ENCODE data around the gene PRDM9. TPM values are rescaled to one million over a fixed set of nuclear protein-coding genes. Genes with fewer than 3 reads are reported as not detected.
A peak's percentile ranks its signal among the peaks of the same experiment; 100 is the strongest.
"Not testable (repeated sequence)": the region's sequence is repeated elsewhere in the genome, so short reads cannot be mapped to it uniquely, and the experiment has no call there.

The PRDM9 gene
- total RNA-seq, 1 experiment from 2014 or later, result not detected

DNA sequence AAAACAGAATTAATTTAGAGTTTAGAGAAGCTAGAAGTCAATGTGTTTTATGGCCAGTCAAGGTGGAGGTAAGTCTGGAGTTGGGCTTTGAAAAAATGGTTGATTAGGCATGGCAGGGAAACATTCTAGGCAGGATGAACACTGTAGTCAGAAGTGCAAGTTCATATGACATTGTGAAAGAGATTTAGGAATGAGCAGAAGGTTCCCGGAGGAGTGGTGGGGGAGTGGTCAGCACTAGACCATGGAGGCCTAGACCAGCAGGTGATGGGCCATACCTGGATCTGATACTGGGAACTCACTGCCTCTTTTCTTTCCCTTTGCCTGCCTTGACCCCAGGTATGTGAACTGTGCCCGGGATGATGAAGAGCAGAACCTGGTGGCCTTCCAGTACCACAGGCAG lies 16.6 kb downstream of the PRDM9 start:
- no peak for DNase-seq (ENCODE audit: low read depth)
- in situ Hi-C loops (cut with HindIII; ENCODE audit: low pct_unique_long_range_greater_than_20kb, low sequenced_read_pairs), result no loop called here

GRCh38 chr5:23525751-23526150 lies 18.3 kb downstream of the PRDM9 start:
- in situ Hi-C loops (cut with HindIII; ENCODE audit: low pct_unique_long_range_greater_than_20kb, low sequenced_read_pairs), result no loop called here
- DNase-seq (ENCODE audit: low read depth), result no peak

- in situ Hi-C loops (cut with HindIII; ENCODE audit: low pct_unique_long_range_greater_than_20kb, low sequenced_read_pairs), result not testable (repeated sequence)
Observed at GRCh38 chr5:23526616-23527015, 19.2 kb downstream of the PRDM9 start.

GRCh38 chr5:23527216-23527920 lies 20.0 kb downstream of the PRDM9 start:
- in situ Hi-C loops (cut with HindIII; ENCODE audit: low pct_unique_long_range_greater_than_20kb, low sequenced_read_pairs), result not testable (repeated sequence)
- DNase-seq (ENCODE audit: low read depth), result peak; percentile 91

More at GRCh38 chr5:23526616-23527015, 19.2 kb downstream of the PRDM9 start:
- peak; percentile 80 for DNase-seq (ENCODE audit: low read depth)

- in situ Hi-C loops (cut with HindIII; ENCODE audit: low pct_unique_long_range_greater_than_20kb, low sequenced_read_pairs), result no loop called here
Observed at GRCh38 chr5:23528677-23529076, 21.3 kb downstream of the PRDM9 start.

DNA sequence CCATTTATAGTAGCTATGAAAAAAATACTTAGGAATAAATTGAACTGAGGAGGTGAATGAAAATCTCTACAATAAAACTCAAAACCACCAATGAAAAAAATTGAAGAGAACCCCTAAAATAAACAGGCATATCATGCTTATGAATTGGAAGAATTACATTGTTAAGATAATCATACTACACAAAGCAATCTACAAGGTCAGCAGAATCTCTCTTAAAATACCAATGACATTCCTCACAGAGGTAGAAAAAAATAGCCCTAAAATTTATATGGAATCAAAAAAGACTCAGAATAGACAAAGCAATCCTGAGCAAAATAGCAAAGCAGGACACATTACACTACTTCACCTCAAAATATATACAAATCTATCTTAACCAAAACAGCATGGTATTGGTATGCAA lies 23.2 kb downstream of the PRDM9 start:
- DNase-seq (ENCODE audit: low read depth), result no peak
- in situ Hi-C loops (cut with HindIII; ENCODE audit: low pct_unique_long_range_greater_than_20kb, low sequenced_read_pairs), result no loop called here

More at GRCh38 chr5:23528677-23529076, 21.3 kb downstream of the PRDM9 start:
- no peak for DNase-seq (ENCODE audit: low read depth)

GRCh38 chr5:23571059-23571458 lies 63.6 kb downstream of the PRDM9 start:
- in situ Hi-C loops (cut with HindIII; ENCODE audit: low pct_unique_long_range_greater_than_20kb, low sequenced_read_pairs), result no loop called here
- DNase-seq (ENCODE audit: low read depth), result no peak
